Fibroblast of lung (primary cell): Measurements from ENCODE around the gene SMNDC1. TPM values are rescaled to one million over a fixed set of nuclear protein-coding genes. Genes with fewer than 3 reads are reported as not detected.

Experiments used
- DNase-seq, 2 donors: peaks; one replicate each; pipeline versions ENCODE4 v3.0.0 to v3.0.0-alpha.2; 2010; ENCODE audit warnings: low read depth in 2 of 2
- H2AFZ ChIP-seq: 2 replicates; pipeline ENCODE4 v1.5.1; 2012; ENCODE audit warnings: low read length, control low read depth, inconsistent platforms
- H3K27ac ChIP-seq: 2 replicates; pipeline ENCODE4 v1.5.1; 2011; ENCODE audit warnings: low read length, control low read depth; ENCODE audit not compliant: insufficient read depth
- H3K27me3 ChIP-seq: 2 replicates; pipeline ENCODE4 v1.5.1; 2011; ENCODE audit warnings: mild to moderate bottlenecking, low read length; ENCODE audit not compliant: control insufficient read depth, insufficient read depth
- H3K36me3 ChIP-seq: 2 replicates; pipeline ENCODE4 v1.5.1; 2011; ENCODE audit warnings: low read length; ENCODE audit not compliant: control insufficient read depth, insufficient read depth
- H3K4me1 ChIP-seq: 2 replicates; pipeline ENCODE4 v1.5.1; 2011; ENCODE audit warnings: low read length; ENCODE audit not compliant: control insufficient read depth, insufficient read depth; ENCODE audit errors: extremely low read depth
- H3K4me2 ChIP-seq: 2 replicates; pipeline ENCODE4 v1.5.1; 2011; ENCODE audit warnings: low read length, control low read depth; ENCODE audit not compliant: insufficient read depth; ENCODE audit errors: extremely low read depth
- H3K4me3 ChIP-seq, 4 experiments: fragments of 200-600 bp in 1 of 4; sonication (generic) in 1 of 4; replicated peaks in 1 of 4; 2 replicates each; pipeline ENCODE4 v1.5.1; 2011 to 2016; ENCODE audit warnings: low read length in 4 of 4, low read depth in 3 of 4, mild to moderate bottlenecking in 3 of 4, control low read depth in 2 of 4, inconsistent platforms in 1 of 4, mixed read lengths in 1 of 4; ENCODE audit not compliant: insufficient read depth in 1 of 4; ENCODE audit errors: control extremely low read depth in 1 of 4
- H3K79me2 ChIP-seq: 2 replicates; pipeline ENCODE4 v1.5.1; 2012; ENCODE audit warnings: mild to moderate bottlenecking, low read length, inconsistent platforms; ENCODE audit not compliant: control insufficient read depth, insufficient read depth
- H3K9ac ChIP-seq: 2 replicates; pipeline ENCODE4 v1.5.1; 2011; ENCODE audit warnings: mild to moderate bottlenecking, low read length, control low read depth; ENCODE audit not compliant: insufficient read depth
- H3K9me3 ChIP-seq: 2 replicates; pipeline ENCODE4 v1.5.1; 2012; ENCODE audit warnings: low read depth, low read length; ENCODE audit not compliant: control insufficient read depth, insufficient read depth
- H4K20me1 ChIP-seq: 2 replicates; pipeline ENCODE4 v1.5.1; 2011; ENCODE audit warnings: low read length; ENCODE audit not compliant: control insufficient read depth, insufficient read depth; ENCODE audit errors: extremely low read depth
- CTCF ChIP-seq, 2 donors: IDR thresholded peaks in 1 of 2; conservative IDR thresholded peaks in 1 of 2; 1 replicate in 1 of 2; 2 replicates in 1 of 2; pipeline ENCODE4 v1.5.1; 2011 to 2012; ENCODE audit warnings: low read length in 2 of 2, control low read depth in 1 of 2, inconsistent platforms in 1 of 2, low read depth in 1 of 2, mild to moderate bottlenecking in 1 of 2
- EZH2 ChIP-seq: IDR thresholded peaks from 2 replicates; pipeline ENCODE4 v1.5.1; 2012; ENCODE audit warnings: low read length, control low read depth, mild to moderate bottlenecking; ENCODE audit errors: missing control alignments
- polyA plus RNA-seq, 2 donors: library from polyadenylated mRNA; depleted of rRNA in 1 of 2; stranded (reverse) in 1 of 2; unstranded in 1 of 2; fragments of >200 nt; gene quantifications; 2 replicates each; pipeline ENCODE4 v1.2.1, GENCODE V29; 2011 to 2012; ENCODE audit warnings: missing spikeins in 1 of 2
- total RNA-seq: library from RNA; depleted of rRNA; stranded (reverse); fragments of >200 nt; gene quantifications from 2 replicates; pipeline ENCODE4 v1.2.1, GENCODE V29; 2014

SMNDC1 gene
- total and polyA plus RNA-seq, 2 donors (not counting 1 experiment from before 2014, with no cell fraction given): 8.9 to 19.4 TPM

- no peak overlapping the region for H3K27ac ChIP-seq
- H2AFZ ChIP-seq: no peak overlapping the region
- no peaks in the 10 kb centered on the region for H3K27me3 ChIP-seq
- H3K9me3 ChIP-seq: no peaks in the 10 kb centered on the region
- no peak for DNase-seq
- H3K9ac ChIP-seq: no peak overlapping the region
- TF ChIP-seq EZH2 (no peak), CTCF (conservative IDR thresholded peaks at IDR 0.05 in 1 of 2, IDR thresholded peaks at IDR 0.05 in 1 of 2; ENCODE audit: low read depth in 1 of 2, low read length in 2 of 2) (no peak)
- no peaks in the 10 kb centered on the region for H3K36me3 ChIP-seq
- no peak overlapping the region for H3K4me2 ChIP-seq
- no peaks in the 10 kb centered on the region for H3K79me2 ChIP-seq
- H3K4me1 ChIP-seq: no peaks in the 10 kb centered on the region
- no peaks in the 10 kb centered on the region for H4K20me1 ChIP-seq
- no peak overlapping the region for H3K4me3 ChIP-seq
Observed at GRCh38 chr10:110241407-110241806, 63.3 kb downstream of the SMNDC1 start.

Other genes with a start within 250 kb of the SMNDC1 start
- 40.1 and 52.4 TPM in 2 replicates for gene MXI1, start 97.3 kb downstream of the SMNDC1 start, total RNA-seq
- 7.5 and 18.7 TPM in 2 replicates for gene MXI1, start 97.3 kb downstream of the SMNDC1 start, polyA plus RNA-seq
- gene DUSP5, start 193.0 kb upstream of the SMNDC1 start, total RNA-seq: 14.9 and 27.6 TPM in 2 replicates
- gene DUSP5, start 193.0 kb upstream of the SMNDC1 start, polyA plus RNA-seq: 37.7 and 48.9 TPM in 2 replicates